GM23338 (cell line): ENCODE measurements around the gene CLDN1. TPM values are rescaled to one million over a fixed set of nuclear protein-coding genes. Genes with fewer than 3 reads are reported as not detected.

ENCODE experiments used
- ATAC-seq: fragments of 200-7000 bp; cut with Tn5 transposase; 3 replicates; pipeline ENCODE4 v1.9.1; 2020
- DNase-seq: peaks from one replicate; pipeline ENCODE4 v3.0.0-alpha.2; 2015; ENCODE audit warnings: low spot score
- H2AFZ ChIP-seq: fragments of 200-600 bp; sonication (generic); 2 replicates; pipeline ENCODE4 v1.8.0; 2016; ENCODE audit warnings: antibody characterized with exemption, mild to moderate bottlenecking, moderate library complexity
- H3F3A ChIP-seq: fragments of 200-600 bp; sonication (generic); replicated peaks from 2 replicates; pipeline ENCODE4 v1.8.0; 2017; ENCODE audit warnings: antibody characterized with exemption, mixed run types, low read depth
- H3K27ac ChIP-seq: fragments of 200-600 bp; sonication (generic); 2 replicates; pipeline ENCODE4 v1.6.1; 2016; ENCODE audit warnings: low read depth
- H3K27me3 ChIP-seq: fragments of 200-600 bp; sonication (generic); 2 replicates; pipeline ENCODE4 v1.8.0; 2016; ENCODE audit warnings: mild to moderate bottlenecking, mixed run types, moderate library complexity; ENCODE audit not compliant: insufficient read depth
- H3K36me3 ChIP-seq: fragments of 200-600 bp; sonication (generic); 2 replicates; pipeline ENCODE4 v1.8.0; 2016; ENCODE audit warnings: mild to moderate bottlenecking; ENCODE audit not compliant: insufficient read depth
- H3K4me1 ChIP-seq: fragments of 200-600 bp; sonication (generic); 2 replicates; pipeline ENCODE4 v1.8.0; 2016; ENCODE audit warnings: mild to moderate bottlenecking, moderate library complexity; ENCODE audit not compliant: insufficient read depth
- H3K4me2 ChIP-seq: fragments of 200-600 bp; sonication (generic); 2 replicates; pipeline ENCODE4 v1.7.1; 2017; ENCODE audit warnings: mixed run types
- H3K4me3 ChIP-seq: fragments of 200-600 bp; sonication (generic); 2 replicates; pipeline ENCODE4 v1.6.1; 2016; ENCODE audit warnings: mixed run types
- H3K79me2 ChIP-seq: fragments of 200-600 bp; sonication (generic); replicated peaks from 2 replicates; pipeline ENCODE4 v1.8.0; 2017; ENCODE audit warnings: mild to moderate bottlenecking; ENCODE audit not compliant: insufficient read depth
- H3K9me2 ChIP-seq: fragments of 200-600 bp; sonication (generic); 2 replicates; pipeline ENCODE4 v1.8.0; 2017; ENCODE audit not compliant: insufficient read depth
- H4K20me1 ChIP-seq: fragments of 200-600 bp; sonication (generic); replicated peaks from 2 replicates; pipeline ENCODE4 v1.8.0; 2017; ENCODE audit warnings: mild to moderate bottlenecking; ENCODE audit not compliant: insufficient read depth
- H3K27ac Mint-ChIP-seq: 2 replicates; pipeline ENCODE4 v1.8.0; 2020; ENCODE audit warnings: inconsistent platforms, mild to moderate bottlenecking, moderate library complexity, mixed read lengths
- H3K27me3 Mint-ChIP-seq: 3 replicates; pipeline ENCODE4 v1.8.0; 2022; ENCODE audit warnings: low read depth, mild to moderate bottlenecking, moderate library complexity, mixed read lengths, inconsistent platforms; ENCODE audit not compliant: insufficient read depth, poor library complexity
- H3K36me3 Mint-ChIP-seq: 3 replicates; pipeline ENCODE4 v1.8.0; 2021; ENCODE audit warnings: low read depth, mild to moderate bottlenecking, inconsistent platforms, moderate library complexity, mixed read lengths
- H3K4me1 Mint-ChIP-seq: 3 replicates; pipeline ENCODE4 v1.8.0; 2020; ENCODE audit warnings: mild to moderate bottlenecking, inconsistent platforms, mixed read lengths
- H3K4me3 Mint-ChIP-seq: 3 replicates; pipeline ENCODE4 v1.8.0; 2021; ENCODE audit warnings: moderate library complexity, mild to moderate bottlenecking, inconsistent platforms, mixed read lengths
- H3K9me3 Mint-ChIP-seq: 3 replicates; pipeline ENCODE4 v1.8.0; 2020; ENCODE audit warnings: moderate library complexity, mild to moderate bottlenecking, inconsistent platforms, mixed read lengths
- CREB1 ChIP-seq: fragments of 250-450 bp; sonication (Bioruptor Pico); IDR thresholded peaks from 2 replicates; pipeline ENCODE4 v1.5.0; 2020; ENCODE audit warnings: low read depth, mild to moderate bottlenecking, moderate library complexity
- CTCF ChIP-seq, 2 experiments: fragments of 200-600 bp in 1 of 2; sonication (generic) in 1 of 2; conservative IDR thresholded peaks; 2 replicates each; pipeline versions ENCODE4 v1.5.1 to v1.6.1; 2016 to 2017; ENCODE audit warnings: antibody characterized with exemption in 2 of 2, low read depth in 2 of 2, mild to moderate bottlenecking in 2 of 2, moderate library complexity in 1 of 2
- EZH2 ChIP-seq: fragments of 200-600 bp; sonication (generic); IDR thresholded peaks from one replicate; pipeline ENCODE4 v1.8.0; 2017; ENCODE audit warnings: antibody characterized with exemption, mild to moderate bottlenecking, low read depth; ENCODE audit not compliant: unreplicated experiment
- EZH2phosphoT487 ChIP-seq: fragments of 200-600 bp; sonication (generic); IDR thresholded peaks from one replicate; pipeline ENCODE4 v1.8.1; 2018; ENCODE audit warnings: antibody characterized with exemption; ENCODE audit not compliant: unreplicated experiment
- POLR2AphosphoS5 ChIP-seq: IDR thresholded peaks from 2 replicates; pipeline ENCODE4 v1.6.1; 2016; ENCODE audit warnings: antibody characterized with exemption, low read depth
- REST ChIP-seq: IDR thresholded peaks from one replicate; pipeline ENCODE4 v1.6.1; 2018; ENCODE audit warnings: antibody characterized with exemption; ENCODE audit not compliant: unreplicated experiment
- ZNF114 ChIP-seq: fragments of 250-450 bp; sonication (Bioruptor Pico); IDR thresholded peaks from 2 replicates; pipeline ENCODE4 v1.5.0; 2020; ENCODE audit warnings: mild to moderate bottlenecking, moderate library complexity
- ZNF331 ChIP-seq: fragments of 250-450 bp; sonication (Bioruptor Pico); IDR thresholded peaks from 2 replicates; pipeline ENCODE4 v1.5.0; 2020; ENCODE audit warnings: low read depth, mild to moderate bottlenecking, moderate library complexity
- ZNF462 ChIP-seq: fragments of 250-450 bp; sonication (Bioruptor Pico); IDR thresholded peaks from 2 replicates; pipeline ENCODE4 v1.5.0; 2020; ENCODE audit warnings: mild to moderate bottlenecking, moderate library complexity
- polyA plus RNA-seq: library from polyadenylated mRNA; unstranded; fragments of >200 nt; fragmentation: Nextera tagmentation; extraction: Ambion mirVana; gene quantifications from 2 replicates; pipeline ENCODE4 v1.2.1, GENCODE V29; 2016
- total RNA-seq: library from RNA; depleted of rRNA; stranded (reverse); fragments of >200 nt; shearing (Covaris generic); gene quantifications from 2 replicates; pipeline ENCODE4 v1.2.3, GENCODE V29; 2014

CLDN1 gene
- total and polyA plus RNA-seq, 2 experiments from 2014 or later: 2.5 to 4.6 TPM

- ATAC-seq (no peak), DNase-seq (peak; percentile 13)
- Histone ChIP-seq H4K20me1 (no peaks in the 10 kb centered on the region), H3K27ac (no peak overlapping the region), H3K4me2 (no peak overlapping the region), H3K36me3 (no peaks in the 10 kb centered on the region), H3K4me3 (no peak overlapping the region), H3K9me2 (no peaks in the 10 kb centered on the region), H3K79me2 (no peaks in the 10 kb centered on the region), H3F3A (no peaks in the 10 kb centered on the region), H3K27me3 (no peaks in the 10 kb centered on the region), H3K4me1 (no peaks in the 10 kb centered on the region), H2AFZ (no peak overlapping the region)
- peaks cover 3% of the 10 kb centered on the region; the same call in 2 of the 3 replicates for H3K4me1 Mint-ChIP-seq
- H3K36me3 Mint-ChIP-seq: no peaks in the 10 kb centered on the region
- peaks cover 3% of the 10 kb centered on the region for H3K27me3 Mint-ChIP-seq
- TF ChIP-seq ZNF331 (no peak), CTCF (conservative IDR thresholded peaks at IDR 0.05; ENCODE audit: low read depth in 2 of 2) (no peak)
- H3K27ac Mint-ChIP-seq: no peak overlapping the region
- H3K4me3 Mint-ChIP-seq: no peak overlapping the region
- H3K9me3 Mint-ChIP-seq: peaks cover 6% of the 10 kb centered on the region; the same call in 1 of the 3 replicates
Measured at GRCh38 chr3:190345027-190345821, 23.0 kb upstream of the CLDN1 start.

- peaks cover 3% of the 10 kb centered on the region; the same call in 1 of the 3 replicates for H3K36me3 Mint-ChIP-seq
- ATAC-seq (no peak), DNase-seq (no peak)
- H3F3A ChIP-seq: no peaks in the 10 kb centered on the region
- no peaks in the 10 kb centered on the region for H3K27me3 ChIP-seq
- H4K20me1 ChIP-seq: no peaks in the 10 kb centered on the region
- no peaks in the 10 kb centered on the region for H3K36me3 ChIP-seq
- no peaks in the 10 kb centered on the region for H3K4me1 ChIP-seq
- peaks cover 10% of the 10 kb centered on the region; the same call in 1 of the 3 replicates for H3K9me3 Mint-ChIP-seq
- 0 out of 2 replicates have a peak, but pooled peaks cover 2% of the 10 kb centered on the region for H3K9me2 ChIP-seq
- H3K4me3 ChIP-seq: no peak overlapping the region
- no peak overlapping the region for H3K27ac ChIP-seq
- H3K27ac Mint-ChIP-seq: no peak overlapping the region
- H3K4me3 Mint-ChIP-seq: no peak overlapping the region
- no peak overlapping the region for H3K4me2 ChIP-seq
- no peaks in the 10 kb centered on the region; the same call in 2 of the 3 replicates for H3K4me1 Mint-ChIP-seq
- H3K27me3 Mint-ChIP-seq: peaks cover 1% of the 10 kb centered on the region
- H3K79me2 ChIP-seq: no peaks in the 10 kb centered on the region
- H2AFZ ChIP-seq: no peak overlapping the region
- TF ChIP-seq REST: no peak
- no peak for TF ChIP-seq CREB1 (CRISPR knock-in tag)
- TF ChIP-seq POLR2AphosphoS5: no peak
- TF ChIP-seq EZH2phosphoT487: no peak
- no peak for TF ChIP-seq ZNF331
- TF ChIP-seq ZNF462: no peak
- no peak for TF ChIP-seq ZNF114 (CRISPR knock-in tag)
- no peak for TF ChIP-seq EZH2
Measured at GRCh38 chr3:190340071-190340470, 17.8 kb upstream of the CLDN1 start.
